HG03135 (cell line): Measurements from ENCODE around the gene CPNE1.
A peak's percentile ranks its signal among the peaks of the same experiment; 100 is the strongest.

ENCODE experiments used
- ATAC-seq: cut with Tn5 transposase; IDR thresholded peaks from one replicate; pipeline ENCODE4 v1.9.1; 2021; ENCODE audit warnings: mild to moderate bottlenecking, moderate library complexity; ENCODE audit not compliant: unreplicated experiment

Gene CPNE1

DNA sequence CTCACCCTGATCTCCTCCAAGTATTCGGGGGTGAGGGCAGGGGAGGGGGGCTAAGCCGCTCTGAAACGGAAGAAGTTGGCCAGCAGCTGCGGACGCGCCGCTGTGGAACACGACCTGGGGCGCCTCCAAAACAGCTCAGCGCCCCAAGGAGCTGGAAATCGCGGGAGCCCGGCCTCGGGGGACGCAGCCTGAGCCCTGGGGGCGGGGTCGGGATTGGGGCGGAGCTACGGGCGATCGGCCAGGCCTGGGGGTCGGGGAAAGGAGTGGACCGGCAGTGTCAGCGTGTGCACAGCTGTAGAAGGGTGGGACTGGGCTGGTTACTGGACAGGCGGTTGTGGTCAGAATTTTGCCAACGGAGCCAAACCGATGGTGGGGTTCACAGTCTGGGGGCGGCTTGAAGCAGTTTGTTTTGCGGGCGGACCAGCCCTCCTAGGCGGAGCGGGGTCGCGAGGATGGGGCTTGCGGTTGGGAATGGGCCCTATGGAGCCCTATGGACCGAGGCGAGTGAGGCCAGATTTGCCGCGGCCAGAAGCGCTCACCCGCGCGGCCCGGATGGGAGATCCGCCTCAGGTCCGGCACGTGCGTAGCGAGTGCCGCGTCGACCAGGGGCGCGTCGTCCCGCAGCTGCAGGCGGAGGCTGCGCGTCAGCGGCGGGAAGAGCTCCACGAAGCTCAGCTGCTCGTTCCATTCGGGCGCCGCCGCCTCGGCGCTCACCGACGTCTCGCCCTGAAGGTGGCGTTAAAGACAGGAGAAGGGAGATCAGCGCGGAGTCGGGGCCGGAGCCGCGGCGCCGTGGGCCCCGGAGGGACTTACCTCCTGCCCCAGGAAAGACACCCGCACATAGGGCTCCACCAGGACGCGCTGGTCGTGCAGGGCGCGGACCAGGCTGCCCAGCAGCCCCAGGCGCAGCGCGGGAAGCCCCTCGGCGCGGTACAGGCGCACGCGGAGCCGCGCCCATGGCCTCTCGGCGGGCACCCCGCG is 63.4 kb downstream of the CPNE1 start:
- peak; percentile 63 for ATAC-seq

DNA sequence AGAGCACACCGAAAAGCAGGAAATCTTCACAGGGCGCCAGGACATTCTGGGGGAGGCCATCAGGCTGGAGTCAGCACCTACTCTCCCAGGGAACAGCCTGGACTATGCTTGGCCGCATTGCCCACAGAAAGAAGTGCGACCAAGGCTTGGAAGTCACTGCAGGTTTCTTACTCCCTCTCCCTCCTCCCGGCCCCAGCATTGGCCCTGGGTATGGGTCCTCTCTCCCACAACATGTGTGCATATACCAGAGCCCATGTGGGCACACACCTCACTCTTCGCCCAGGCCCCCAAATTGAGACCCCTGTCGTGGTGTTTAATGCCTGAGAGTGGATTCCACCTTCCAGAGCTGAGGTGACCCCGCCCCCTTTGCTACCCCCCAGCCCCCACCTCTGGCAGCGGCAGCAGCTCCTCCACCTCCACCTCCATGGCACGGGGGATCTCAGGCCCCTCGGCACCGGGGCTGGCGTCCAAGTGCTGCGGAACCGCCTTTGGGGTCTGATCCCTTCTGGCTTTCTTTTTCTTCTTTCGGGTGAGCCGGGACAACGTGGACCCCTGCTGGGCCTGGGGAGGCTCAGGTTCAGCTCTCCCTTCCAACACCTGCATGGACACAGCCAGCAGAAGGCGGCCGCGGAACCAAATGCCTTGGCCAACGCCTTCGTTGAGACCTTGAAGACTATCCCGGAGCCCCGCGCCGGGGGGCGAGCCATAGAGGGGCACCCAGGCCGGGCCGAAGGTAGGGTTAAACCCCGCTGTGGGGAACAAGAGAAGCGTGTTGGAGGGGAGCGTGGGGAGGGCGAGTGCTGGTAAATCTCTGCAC is 64.3 kb downstream of the CPNE1 start:
- ATAC-seq, result no peak

DNA sequence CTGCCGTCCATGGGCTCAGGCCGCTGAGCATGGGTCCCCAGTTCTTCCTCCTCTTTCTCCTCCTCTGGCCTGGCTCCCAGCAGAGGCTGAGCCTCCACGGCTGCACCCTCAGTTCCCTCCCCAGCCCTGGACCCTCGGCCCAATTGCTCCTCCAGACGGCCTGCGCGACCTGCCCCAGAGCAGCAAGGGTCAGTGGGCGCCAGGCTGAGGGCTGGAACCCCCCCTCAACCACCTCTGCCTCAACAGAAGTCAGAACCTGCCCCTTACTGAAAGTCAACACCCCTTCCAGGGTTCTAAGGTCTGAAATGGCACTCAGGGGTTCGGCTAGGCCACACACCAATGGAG is 65.0 kb downstream of the CPNE1 start:
- no peak for ATAC-seq

DNA sequence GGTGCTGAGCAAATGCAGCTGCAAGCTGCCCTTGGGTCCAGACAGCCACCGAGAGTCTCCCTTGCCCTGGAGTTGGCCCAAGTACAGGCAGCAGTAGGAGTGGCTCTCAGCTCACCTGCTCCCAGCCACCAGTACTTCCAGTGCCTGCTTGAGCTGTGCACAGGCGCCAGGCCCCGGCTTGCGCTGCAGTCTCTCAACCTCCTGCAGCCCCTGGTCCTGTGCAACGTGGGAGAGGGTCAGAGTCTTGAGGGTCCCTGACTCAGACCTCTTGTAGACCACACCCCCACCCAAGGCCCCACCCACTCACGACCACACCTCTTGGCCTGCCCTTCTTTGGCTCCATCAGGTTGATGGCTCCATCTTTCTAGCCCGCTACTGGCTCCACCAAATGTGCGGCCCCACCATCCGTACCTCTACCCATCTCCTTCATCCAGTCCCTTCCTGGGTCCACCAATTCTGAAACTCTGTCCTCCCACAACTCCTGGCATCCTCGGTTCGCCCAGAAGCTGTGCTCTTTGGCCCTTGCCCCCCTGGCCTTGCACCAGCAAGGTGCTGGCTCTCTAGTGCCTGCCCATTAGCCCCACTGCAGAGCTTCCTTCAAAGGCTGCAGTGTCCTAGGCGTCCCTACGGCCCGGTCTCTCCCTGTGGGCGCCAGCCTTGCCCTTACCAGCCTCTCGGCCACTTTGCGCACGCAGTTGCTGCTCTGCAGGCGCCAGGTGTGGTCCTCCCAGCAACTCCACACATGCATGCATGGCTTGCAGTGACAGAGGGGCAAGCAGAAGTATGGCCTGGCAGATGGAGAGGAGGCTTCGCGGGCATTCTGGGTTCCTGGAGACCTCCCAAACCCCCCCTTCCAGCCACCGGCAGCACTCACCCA is 65.6 kb downstream of the CPNE1 start:
- ATAC-seq, result no peak

DNA sequence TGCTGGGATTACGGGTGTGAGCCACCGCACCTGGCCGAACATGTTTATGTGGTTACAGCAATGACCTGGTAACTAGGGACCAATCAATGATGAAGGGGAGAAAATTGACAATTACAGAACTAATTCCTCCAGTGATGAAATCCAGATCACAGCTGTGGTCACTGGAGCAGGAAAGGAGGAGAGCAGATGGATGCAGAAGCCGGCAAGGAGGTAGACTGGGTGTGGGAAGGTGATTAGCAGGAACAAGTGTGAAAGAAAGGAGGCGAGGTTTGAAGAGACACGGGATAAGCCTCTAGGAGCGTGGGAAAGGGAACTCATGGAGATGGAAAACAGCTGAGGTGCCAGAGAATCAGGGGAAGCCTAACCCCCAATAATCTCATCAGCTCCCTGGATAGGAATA is 66.2 kb downstream of the CPNE1 start:
- ATAC-seq, result no peak

DNA sequence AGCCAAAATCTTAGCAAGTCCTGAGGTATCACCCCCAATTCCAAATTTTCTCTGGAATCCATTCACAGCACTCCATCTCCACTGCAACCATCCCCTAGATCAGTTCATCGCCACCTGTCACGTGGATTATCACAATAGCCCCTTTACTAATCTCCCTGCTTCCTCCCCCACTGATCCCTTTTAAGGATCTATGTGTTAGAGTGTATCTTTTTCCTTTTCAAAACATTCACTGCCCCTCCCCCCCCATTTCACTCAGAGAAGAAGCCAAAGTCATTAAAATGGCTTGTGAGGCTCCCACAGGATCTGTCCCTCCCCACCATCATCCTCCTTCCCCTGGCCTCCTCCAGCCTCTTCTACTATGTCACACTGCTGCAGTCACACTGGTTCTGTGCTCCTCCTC is 67.5 kb downstream of the CPNE1 start:
- no peak for ATAC-seq

DNA sequence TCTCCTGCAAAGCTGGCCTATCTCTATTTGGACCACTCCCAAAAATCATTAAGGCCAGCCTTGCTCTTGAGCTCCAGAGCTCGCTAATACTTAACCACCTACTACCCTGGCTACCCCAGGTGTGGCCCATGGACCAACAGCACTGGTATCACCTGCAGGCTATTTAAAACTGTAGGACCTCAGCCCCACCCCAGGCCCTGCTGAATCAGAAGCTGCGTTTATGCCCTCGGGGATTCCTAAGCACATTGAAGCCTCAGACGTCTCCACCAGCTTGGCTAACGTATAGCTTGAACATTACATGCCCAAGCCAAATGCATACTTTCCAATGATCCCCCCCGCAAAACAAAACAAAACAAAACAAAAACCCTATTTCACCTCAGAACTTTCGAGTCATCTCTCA is 68.8 kb downstream of the CPNE1 start:
- ATAC-seq, result no peak

DNA sequence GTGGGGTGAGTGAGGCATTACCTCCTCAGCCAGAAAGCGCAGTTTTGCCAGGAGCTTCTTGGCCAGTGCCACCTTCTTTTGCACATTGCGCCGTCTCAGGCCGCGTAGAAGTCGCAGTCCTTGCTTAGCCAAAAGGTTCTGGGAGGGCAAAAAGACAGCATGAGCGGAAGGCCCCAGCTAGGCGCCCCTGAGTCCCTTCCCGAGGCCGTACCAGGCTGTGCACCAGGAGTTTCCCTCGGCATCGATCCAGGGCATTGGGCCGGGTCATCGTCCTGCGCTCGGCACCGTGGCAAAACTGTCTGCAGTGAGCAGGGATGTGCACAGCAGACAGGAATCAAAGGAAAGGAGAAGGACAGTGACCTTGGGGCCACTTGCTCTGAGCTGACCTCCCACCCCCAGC is 69.2 kb downstream of the CPNE1 start:
- no peak for ATAC-seq

DNA sequence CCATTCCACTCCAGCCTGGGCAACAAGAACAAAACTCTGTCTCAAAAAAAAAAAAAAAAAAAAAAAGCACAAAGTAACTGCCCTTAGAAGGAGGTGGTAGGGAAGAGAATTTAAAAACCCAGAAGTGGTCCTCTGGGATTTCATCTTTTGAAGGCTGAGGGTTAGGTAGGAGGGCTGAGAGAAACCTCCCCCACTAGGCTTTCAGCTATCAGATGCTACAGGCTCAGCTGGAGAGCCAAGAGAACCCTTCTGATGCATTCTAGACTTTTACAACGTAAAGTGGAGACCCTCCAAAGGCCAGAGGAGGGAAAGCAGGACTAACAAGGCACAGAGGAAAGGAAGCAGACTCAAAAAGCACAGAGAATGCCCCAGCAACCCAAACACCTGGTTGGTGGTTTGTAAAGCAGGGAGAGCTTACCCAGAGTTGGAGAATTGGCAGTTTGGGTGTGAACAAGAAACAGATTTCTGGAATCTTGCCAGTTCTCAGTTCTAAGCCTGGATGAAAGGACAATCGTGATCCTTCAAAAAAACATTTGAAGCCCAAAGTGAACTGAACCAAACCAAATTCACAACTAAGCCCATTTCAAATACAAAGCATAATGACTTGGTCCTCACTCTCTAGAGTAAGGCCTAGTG is 72.2 kb downstream of the CPNE1 start:
- ATAC-seq, result no peak

DNA sequence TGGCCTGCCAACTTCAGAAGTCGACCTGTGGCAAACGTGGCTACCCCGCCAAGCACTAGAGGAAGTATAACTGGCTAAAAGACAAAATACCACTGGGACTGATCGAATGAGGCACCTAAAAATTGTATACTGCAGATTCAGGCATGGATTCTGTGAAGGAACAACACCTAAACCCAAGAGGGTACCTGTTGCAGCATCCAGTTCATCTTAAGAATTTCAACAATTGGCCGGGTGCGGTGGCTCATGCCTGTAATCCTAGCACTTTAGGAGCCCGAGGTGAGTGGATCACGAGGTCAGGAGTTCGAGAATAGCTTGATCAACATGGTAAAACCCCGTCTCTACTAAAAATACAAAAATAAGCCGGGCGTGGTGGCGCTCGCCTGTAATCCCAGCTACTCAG is 76.3 kb downstream of the CPNE1 start:
- no peak for ATAC-seq

DNA sequence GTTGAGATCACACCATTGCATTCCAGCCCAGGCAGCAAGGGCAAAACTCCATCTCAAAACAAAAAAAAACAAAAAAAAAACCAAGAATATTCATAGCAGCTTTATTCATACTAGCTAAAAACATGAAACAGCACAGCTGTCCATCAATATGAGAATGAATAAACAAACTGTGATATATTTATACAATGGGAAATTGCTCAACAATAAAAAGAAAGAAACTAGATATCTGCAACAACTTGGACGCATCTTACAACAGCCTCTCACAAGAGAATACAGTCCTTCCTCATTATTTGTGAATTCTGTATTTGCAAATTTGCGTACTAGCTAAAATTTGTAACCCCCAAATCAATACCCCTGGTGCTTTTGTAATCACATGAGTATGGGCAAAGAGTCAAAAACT is 77.3 kb downstream of the CPNE1 start:
- ATAC-seq, result no peak

DNA sequence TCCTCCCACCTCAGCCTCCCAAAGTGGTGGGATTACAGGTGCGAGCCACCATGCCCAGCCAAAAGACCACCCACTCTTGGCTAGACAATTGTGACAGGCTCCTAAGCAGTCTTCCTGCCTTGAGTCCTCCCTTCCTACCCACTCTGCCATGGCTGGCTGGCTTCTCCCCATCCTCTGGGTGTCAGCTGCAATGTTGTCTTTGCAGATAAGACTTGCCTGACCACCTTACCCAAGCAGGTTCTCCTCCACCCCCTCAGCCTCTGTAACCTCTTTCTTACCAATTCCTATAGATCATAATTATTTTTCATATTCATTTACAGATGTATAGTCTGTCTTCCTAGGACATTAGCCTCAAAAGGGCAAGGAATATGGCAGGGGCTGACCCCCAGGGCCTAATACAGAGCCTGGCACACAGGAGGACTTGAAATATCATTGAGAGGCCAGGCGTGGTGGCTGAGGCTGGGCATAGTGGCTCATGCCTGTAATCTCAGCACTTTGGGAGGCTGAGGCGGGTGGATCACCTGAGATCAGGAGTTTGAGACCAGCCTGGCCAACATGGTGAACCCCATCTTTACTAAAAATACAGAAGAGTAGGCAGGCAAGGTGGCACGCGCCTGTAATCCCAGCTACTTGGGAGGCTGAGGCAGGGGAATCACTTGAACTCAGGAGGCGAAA is 77.8 kb downstream of the CPNE1 start:
- no peak for ATAC-seq

DNA sequence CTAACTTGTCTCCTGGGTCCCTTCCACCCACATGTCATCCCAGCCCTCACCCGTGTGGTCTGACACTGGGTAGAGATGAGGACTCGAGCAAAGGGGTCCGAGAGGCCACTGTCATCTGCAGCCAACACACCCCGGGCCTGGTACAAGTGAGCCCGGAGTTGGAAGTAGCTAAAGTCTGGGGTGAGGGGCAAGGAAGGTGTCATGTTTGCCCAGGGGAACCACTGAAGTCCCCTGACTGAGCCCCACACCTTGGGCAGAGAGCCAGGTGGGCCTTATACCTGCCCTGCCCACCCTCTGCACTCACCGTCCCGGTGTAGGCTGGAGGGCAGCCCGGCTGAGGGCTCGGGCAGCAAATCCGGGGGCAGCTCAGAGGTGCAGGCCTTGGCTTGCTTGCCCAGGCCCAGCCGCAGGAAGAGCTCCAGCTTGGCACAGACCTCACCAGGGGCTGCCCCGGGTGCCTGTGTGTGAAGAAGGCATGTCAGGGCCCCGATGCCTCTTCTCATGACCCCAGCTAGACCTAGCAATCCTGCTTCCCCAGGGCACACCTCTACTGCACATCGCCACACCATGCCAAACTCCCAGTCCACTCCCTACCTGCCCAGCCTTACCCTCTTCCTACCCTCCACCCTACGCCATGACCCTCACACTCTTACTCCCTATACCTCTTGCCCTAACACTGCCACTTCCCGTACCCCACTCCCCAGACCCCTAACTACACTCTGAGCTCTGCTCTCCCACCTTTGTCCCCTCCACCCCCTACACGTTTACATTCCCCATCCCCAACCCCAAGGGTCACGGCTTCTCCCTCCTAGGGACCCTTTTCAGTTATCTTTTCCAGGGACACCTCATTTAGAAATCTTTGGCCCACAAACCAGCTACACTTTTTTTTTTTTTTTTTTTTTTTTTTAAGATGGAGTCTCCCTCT is 80.8 kb downstream of the CPNE1 start:
- no peak for ATAC-seq

DNA sequence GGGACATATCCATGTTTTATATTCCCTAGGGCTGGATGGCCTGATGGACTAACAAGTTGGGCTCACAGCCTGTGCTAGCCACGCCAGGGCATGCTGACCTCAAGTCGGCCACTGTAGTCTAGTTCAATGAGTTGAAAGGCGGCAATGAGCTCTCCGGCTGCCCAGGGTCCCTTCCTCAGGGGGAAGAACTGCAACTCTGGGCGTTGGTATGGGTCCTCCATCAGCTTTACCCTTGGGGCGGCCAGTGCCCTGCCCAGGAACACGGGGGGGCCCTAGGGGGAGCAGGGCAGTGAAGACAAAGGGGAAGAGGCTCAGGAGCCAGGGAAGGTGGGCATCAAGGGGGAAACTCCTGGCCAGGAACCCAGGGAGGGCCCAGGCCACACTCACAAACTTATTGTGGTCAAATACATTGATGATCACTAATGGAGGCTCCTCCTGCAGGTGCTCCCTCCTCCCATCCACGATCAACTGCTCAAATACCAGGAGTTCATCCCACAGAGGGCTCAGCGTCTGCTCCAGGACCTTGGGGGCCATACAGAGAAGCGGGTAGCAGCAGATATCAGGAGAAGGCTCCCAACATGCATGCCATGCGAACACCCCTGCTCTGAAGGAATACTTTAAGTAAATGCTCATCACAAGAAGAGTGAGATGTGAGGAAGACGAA is 81.8 kb downstream of the CPNE1 start:
- ATAC-seq, result no peak

DNA sequence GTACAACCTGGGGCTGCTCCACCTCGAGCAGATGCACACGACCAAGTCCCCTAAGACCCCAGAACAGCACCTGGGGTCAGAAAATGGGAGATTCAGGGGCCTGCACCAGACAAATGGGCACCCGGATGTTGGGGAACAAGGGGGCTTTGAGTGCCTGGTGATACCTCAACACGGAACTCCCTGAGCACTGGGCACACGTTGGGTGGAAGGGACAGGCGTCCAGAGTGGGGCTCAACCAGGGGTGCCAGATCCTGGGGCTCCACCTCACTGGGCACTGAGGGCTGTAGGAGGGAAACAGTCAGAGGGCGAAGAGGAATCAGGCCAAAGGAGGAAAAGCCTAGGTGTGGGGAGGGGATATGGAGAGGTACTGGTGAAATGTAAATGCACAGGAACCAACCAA is 82.6 kb downstream of the CPNE1 start:
- ATAC-seq, result no peak

DNA sequence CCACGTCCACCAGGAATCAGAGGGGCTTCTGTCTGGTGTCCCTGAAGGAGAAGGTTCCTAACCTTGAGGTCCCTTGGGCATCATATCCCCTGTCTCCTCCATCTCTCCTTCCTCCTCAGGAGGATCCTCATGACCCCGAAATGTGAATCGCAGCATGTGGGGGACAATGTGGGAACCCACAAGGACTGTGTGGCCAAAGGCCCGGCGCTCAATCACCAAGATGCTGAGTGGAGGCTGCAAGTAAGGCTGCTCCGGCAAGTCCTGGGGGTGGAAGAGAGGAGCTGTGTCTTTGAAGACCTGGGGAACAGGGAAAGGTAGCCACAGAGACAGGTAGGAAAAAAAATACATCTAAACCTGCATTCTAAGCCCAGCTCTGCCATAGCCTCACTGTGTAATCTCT is 85.5 kb downstream of the CPNE1 start:
- ATAC-seq, result no peak

DNA sequence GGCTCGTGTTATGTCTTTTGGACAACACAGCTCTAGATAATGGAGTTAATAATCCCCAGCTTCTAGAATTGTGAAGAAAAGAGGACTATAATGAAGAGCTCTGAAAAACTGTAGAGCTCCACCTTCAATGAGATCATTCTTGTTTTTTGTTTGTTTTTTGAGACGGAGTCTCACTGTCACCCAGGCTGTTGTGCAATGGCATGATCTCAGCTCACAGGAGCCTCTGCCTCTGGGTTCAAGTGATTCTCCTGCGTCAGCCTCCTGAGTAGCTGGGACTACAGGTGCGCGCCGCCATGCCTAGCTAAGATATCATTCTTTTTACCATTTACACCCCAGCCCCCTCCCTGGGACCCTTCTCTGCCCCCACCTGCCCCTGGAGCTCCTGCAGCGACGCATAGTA is 86.2 kb downstream of the CPNE1 start:
- ATAC-seq, result no peak

DNA sequence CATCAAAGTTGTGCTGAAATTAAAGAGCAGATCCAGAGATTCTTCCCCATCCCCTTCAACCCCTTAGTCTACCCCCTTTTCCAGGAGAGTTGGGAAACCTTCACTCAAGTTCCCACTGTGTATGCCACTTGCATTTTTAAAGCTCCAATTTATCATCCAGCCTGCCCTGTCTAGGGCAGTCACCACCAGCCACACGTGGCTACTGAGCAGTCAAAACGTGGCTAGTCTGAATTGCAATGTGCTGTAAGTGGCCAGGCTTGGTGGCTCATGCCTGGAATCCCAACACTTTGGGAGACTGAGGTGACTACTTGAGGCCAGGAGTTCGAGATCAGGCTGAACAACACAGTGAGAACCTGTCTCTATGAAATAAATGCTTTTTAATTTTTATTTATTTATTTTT is 87.9 kb downstream of the CPNE1 start:
- ATAC-seq, result no peak
